Measurements from ENCODE around the gene RNF222.
"Not testable (repeated sequence)": the region's sequence is repeated elsewhere in the genome, so short reads cannot be mapped to it uniquely, and the experiment has no call there.

Gene RNF222

DNA sequence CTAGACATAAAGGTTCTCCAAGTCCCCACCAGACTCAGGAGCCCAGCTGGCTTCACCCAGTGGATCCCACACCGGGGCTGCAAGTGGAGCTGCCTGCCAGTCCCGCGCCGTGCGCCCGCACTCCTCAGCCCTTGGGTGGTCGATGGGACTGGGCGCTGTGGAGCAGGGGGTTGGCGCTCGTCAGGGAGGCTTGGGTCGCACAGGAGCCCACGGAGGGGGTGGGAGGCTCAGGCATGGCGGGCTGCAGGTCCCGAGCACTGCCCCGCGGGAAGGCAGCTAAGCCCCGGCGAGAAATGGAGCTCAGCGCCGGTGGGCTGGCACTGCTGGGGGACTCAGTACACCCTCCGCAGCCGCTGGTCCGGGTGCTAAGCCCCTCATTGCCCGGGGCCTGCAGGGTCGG lies 50.6 kb downstream of the RNF222 start:
- not testable (repeated sequence) for DNase-seq (ENCODE audit: low read depth in 4 of 4, low spot score in 1 of 4)

DNA sequence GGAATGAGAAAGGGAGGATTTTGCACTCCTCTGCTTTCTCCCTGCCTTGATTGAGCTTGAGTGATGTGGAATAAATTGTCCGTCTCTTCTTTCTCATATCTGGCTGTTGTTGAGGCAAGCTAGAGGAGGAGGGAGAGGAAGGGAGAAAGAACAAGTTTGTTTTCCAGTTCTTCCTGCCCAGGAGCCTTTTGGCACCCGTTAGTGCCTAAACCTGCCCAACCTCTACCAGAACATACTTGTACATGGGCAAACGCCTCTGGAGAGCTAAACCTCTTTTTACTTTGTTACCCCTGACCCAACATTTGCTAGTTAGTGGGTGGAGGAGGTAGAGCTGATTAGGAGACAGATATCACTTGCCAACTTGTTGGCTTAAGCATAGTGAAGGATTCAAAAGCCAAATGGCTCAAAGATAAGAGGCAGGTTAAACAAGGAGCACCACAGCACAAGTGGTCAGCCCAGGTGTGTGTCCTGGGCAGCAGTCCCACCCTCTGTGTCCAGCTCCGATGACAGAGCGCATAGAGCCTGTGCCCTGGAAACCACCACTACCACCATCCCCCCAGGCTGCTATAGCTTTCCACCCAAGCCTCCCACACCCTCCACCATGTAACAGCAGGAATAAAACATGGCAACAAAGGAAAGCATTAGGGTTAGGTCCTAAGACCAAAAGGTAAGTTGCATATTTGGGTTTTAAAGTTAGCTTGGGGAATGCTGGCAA lies 51.5 kb downstream of the RNF222 start:
- no peak for DNase-seq (ENCODE audit: low read depth in 4 of 4, low spot score in 1 of 4)

DNA sequence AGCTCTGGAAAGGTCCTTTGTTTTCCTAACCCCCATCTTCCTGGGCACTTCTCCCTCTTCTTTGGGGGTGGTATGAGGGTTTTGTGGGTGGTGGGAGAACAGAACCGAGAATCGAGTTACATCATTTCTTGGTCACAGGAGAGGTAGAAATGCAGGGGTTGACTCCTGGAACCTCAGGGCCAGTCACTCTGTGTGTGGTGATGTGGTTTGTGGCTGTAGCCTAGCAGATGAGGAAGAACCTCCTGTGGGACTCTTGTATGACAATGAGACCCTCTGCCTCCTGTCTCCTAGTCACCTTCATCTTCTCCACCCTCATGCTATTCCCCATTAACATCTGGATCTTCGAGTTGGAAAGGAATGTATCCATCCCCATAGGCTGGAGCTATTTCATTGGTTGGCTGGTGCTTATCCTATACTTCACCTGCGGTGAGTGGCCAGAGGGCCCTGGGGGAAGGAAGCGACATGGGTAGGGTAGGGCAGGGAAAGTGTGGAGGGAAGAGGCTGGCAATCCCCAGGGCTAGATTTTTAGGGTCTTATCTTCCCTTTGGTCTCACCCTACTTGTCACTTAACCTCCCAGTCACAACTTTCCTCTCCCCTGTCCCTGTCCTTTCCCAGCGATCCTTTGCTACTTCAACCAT lies 52.5 kb downstream of the RNF222 start:
- no peak for DNase-seq (ENCODE audit: low read depth in 4 of 4, low spot score in 1 of 4)

DNA sequence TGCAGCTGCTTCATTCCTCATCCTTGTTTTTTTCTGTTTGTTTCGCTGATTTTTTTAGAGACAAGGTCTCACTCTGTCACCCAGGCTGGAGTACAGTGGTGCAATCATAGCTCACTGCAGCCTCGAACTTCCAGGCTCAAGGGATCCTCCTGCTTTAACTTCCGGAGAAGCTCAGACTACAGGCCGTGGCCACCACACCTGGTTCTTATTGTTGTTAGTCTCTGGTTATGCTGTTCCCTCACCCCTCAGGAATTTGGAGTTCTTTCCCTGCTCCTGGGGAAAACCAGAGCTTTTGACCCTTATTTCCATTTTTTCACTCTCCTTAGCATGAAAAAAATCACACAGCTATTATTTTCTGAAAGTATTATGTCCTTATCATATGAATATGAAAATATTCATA lies 56.2 kb downstream of the RNF222 start:
- no peak for DNase-seq (ENCODE audit: low read depth in 4 of 4, low spot score in 1 of 4)

Data from stimulated activated CD4-positive, alpha-beta T cell treated with anti-CD3 and anti-CD28 coated beads, Interleukin-1b, Interleukin-23, amount 100 ng/mL, for 24 hours (primary cell).